CD4-positive, alpha-beta T cell (primary cell): ENCODE measurements around the gene TNIP3. TPM values are rescaled to one million over a fixed set of nuclear protein-coding genes. Genes with fewer than 3 reads are reported as not detected.
"Not testable (repeated sequence)": the region's sequence is repeated elsewhere in the genome, so short reads cannot be mapped to it uniquely, and the experiment has no call there.

Source experiments
- ATAC-seq: fragments of 200-7000 bp; cut with Tn5 transposase; one replicate; pipeline ENCODE4 v1.10.0; 2022; ENCODE audit warnings: mild to moderate bottlenecking; ENCODE audit not compliant: poor library complexity
- CTCF ChIA-PET: fragments of 350-600 bp; sonication (Branson Sonifier 250); formaldehyde crosslinking; loops from one replicate; lab custom pipeline; 2021; ENCODE audit warnings: antibody characterized with exemption, inconsistent platforms; lab: Charles Lee
- POLR2A ChIA-PET: fragments of 350-600 bp; sonication (Branson Sonifier 250); formaldehyde crosslinking; loops from one replicate; lab custom pipeline; 2021; ENCODE audit warnings: antibody characterized with exemption, inconsistent platforms; lab: Charles Lee
- DNase-seq, 14 experiments: peaks; one replicate each; pipeline ENCODE4 v3.0.0-alpha.2; 2013 to 2020; ENCODE audit warnings: mixed read lengths in 2 of 14
- H3K27ac ChIP-seq, 2 donors: one replicate each; pipeline versions ENCODE4 v1.5.1 to v1.7.0; 2013; ENCODE audit warnings: low read length in 2 of 2, low read depth in 1 of 2, mild to moderate bottlenecking in 1 of 2
- H3K27me3 ChIP-seq, 2 experiments: 1 replicate in 1 of 2; 2 replicates in 1 of 2; pipeline versions ENCODE4 v1.6.1 to v1.7.0; 2013; ENCODE audit warnings: low read length in 2 of 2, control low read depth in 1 of 2, mild to moderate bottlenecking in 1 of 2, moderate library complexity in 1 of 2; ENCODE audit not compliant: insufficient read depth in 2 of 2, control insufficient read depth in 1 of 2
- H3K36me3 ChIP-seq: one replicate; pipeline ENCODE4 v1.6.1; 2013; ENCODE audit warnings: low read length, control low read depth; ENCODE audit not compliant: insufficient read depth
- H3K4me1 ChIP-seq: one replicate; pipeline ENCODE4 v1.6.1; 2013; ENCODE audit warnings: low read length, control low read depth; ENCODE audit not compliant: insufficient read depth
- H3K4me3 ChIP-seq: one replicate; pipeline ENCODE4 v1.5.1; 2013; ENCODE audit warnings: mild to moderate bottlenecking, low read length, moderate library complexity
- H3K9me3 ChIP-seq, 2 experiments: 1 replicate in 1 of 2; 2 replicates in 1 of 2; pipeline versions ENCODE4 v1.6.1 to v1.7.0; 2013; ENCODE audit warnings: low read length in 2 of 2, mild to moderate bottlenecking in 2 of 2, control low read depth in 1 of 2, moderate library complexity in 1 of 2; ENCODE audit not compliant: control insufficient read depth in 1 of 2, insufficient read depth in 1 of 2
- H3K27ac Mint-ChIP-seq: one replicate; pipeline ENCODE4 v1.8.0; 2020; ENCODE audit warnings: mixed read lengths
- H3K27me3 Mint-ChIP-seq: one replicate; pipeline ENCODE4 v1.8.0; 2021; ENCODE audit warnings: mixed read lengths
- H3K36me3 Mint-ChIP-seq: one replicate; pipeline ENCODE4 v1.8.0; 2021; ENCODE audit warnings: low read depth, mixed read lengths
- H3K4me1 Mint-ChIP-seq: one replicate; pipeline ENCODE4 v1.8.0; 2021; ENCODE audit warnings: low read depth, mixed read lengths
- H3K4me3 Mint-ChIP-seq: one replicate; pipeline ENCODE4 v1.8.0; 2020; ENCODE audit warnings: mild to moderate bottlenecking, mixed read lengths
- H3K9me3 Mint-ChIP-seq: one replicate; pipeline ENCODE4 v1.8.0; 2020; ENCODE audit warnings: mixed read lengths
- CTCF ChIP-seq: fragments of 200-600 bp; IDR thresholded peaks from one replicate; pipeline ENCODE4 v1.8.0; 2022; ENCODE audit warnings: antibody characterized with exemption, mild to moderate bottlenecking
- intact Hi-C, 2 experiments: fragments of 100-400 bp; cut with DNase I in 1 of 2; cut with micrococcal nuclease in 1 of 2; formaldehyde crosslinking; loops; one replicate each; pipeline versions ENCODE4 v1.15.1 to v1.9.0; 2023 to 2025; cut with DNase I, micrococcal nuclease
- total RNA-seq, 174 experiments: library from RNA in 2 of 174; stranded (reverse) in 2 of 174; gene quantifications; one replicate each; pipeline ENCODE4 v1.2.3 and lab custom pipeline; 2021 to 2026

Gene TNIP3
- total RNA-seq, 2 experiments from 2014 or later: 0.39 to 0.66 TPM

- H3K27me3 Mint-ChIP-seq: no peaks in the 10 kb centered on the region
- no peak for DNase-seq
- Histone ChIP-seq H3K4me1 (no peaks in the 10 kb centered on the region), H3K27me3 (no peaks in the 10 kb centered on the region), H3K27ac (no peak overlapping the region), H3K36me3 (no peaks in the 10 kb centered on the region), H3K4me3 (no peak overlapping the region), H3K9me3 (peaks cover 0 to 5% of the 10 kb centered on the region in 2 experiments)
- H3K9me3 Mint-ChIP-seq: no peaks in the 10 kb centered on the region
- H3K4me3 Mint-ChIP-seq: no peak overlapping the region
- no peaks in the 10 kb centered on the region for H3K4me1 Mint-ChIP-seq
- no peaks in the 10 kb centered on the region for H3K36me3 Mint-ChIP-seq
- CTCF ChIA-PET: interaction anchor here (1.4 kb wide), 1 partner anchor 8 kb away, joined by 4 read pairs; no protein-coding TSS in a partner anchor
- TF ChIP-seq CTCF: no peak
- intact Hi-C loops: no loop called here
- ATAC-seq: no peak
- POLR2A ChIA-PET: no interaction called here
- H3K27ac Mint-ChIP-seq: no peak overlapping the region
Measured at GRCh38 chr4:121208244-121209007, 44.3 kb upstream of the TNIP3 start.

GRCh38 chr4:121205777-121206176 is 41.7 kb upstream of the TNIP3 start:
- H3K27ac Mint-ChIP-seq, H3K9me3 Mint-ChIP-seq: not testable (repeated sequence)

GRCh38 chr4:121200795-121201472 is 36.8 kb upstream of the TNIP3 start:
- H3K9me3 Mint-ChIP-seq: no peaks in the 10 kb centered on the region
- Histone ChIP-seq H3K27me3 (no peaks in the 10 kb centered on the region), H3K27ac (no peak overlapping the region), H3K36me3 (no peaks in the 10 kb centered on the region), H3K4me3 (peak overlapping the region; percentile 4), H3K4me1 (peaks cover 19% of the 10 kb centered on the region), H3K9me3 (no peaks in the 10 kb centered on the region)
- H3K36me3 Mint-ChIP-seq: no peaks in the 10 kb centered on the region
- intact Hi-C loops: no loop called here
- no peaks in the 10 kb centered on the region for H3K27me3 Mint-ChIP-seq
- no peak for TF ChIP-seq CTCF
- H3K27ac Mint-ChIP-seq: no peak overlapping the region
- CTCF ChIA-PET: interaction anchor here (1.5 kb wide), 1 partner anchor 9 kb away, joined by 3 read pairs; no protein-coding TSS in a partner anchor
- POLR2A ChIA-PET: interaction anchor here (1.0 to 1.4 kb wide), 4 partner anchors 11 to 47 kb away, joined by 3 to 5 read pairs (median 4); no protein-coding TSS in a partner anchor
- H3K4me3 Mint-ChIP-seq: peak overlapping the region; percentile 27
- H3K4me1 Mint-ChIP-seq: peaks cover 31% of the 10 kb centered on the region
- no peak for ATAC-seq
- DNase-seq: peak in 1 of 14 experiments; percentile 43

More at GRCh38 chr4:121205777-121206176, 41.7 kb upstream of the TNIP3 start:
- DNase-seq, POLR2A ChIA-PET, intact Hi-C loops, H3K4me1 Mint-ChIP-seq, H3K36me3 ChIP-seq, H3K4me3 ChIP-seq, H3K27ac ChIP-seq, H3K27me3 ChIP-seq, ATAC-seq, H3K36me3 Mint-ChIP-seq, H3K4me1 ChIP-seq, H3K9me3 ChIP-seq, H3K4me3 Mint-ChIP-seq, H3K27me3 Mint-ChIP-seq: not testable (repeated sequence)
- CTCF ChIA-PET: interaction anchor here (1.3 to 1.5 kb wide), 2 partner anchors 13 kb away, joined by 5 to 6 read pairs; no protein-coding TSS in a partner anchor
